Measurements from ENCODE around the gene CSF3R. TPM values are rescaled to one million over a fixed set of nuclear protein-coding genes. Genes with fewer than 3 reads are reported as not detected.
A peak's percentile ranks its signal among the peaks of the same experiment; 100 is the strongest.

The CSF3R gene
- polyA plus RNA-seq, 4 donors: 1.8 to 7.6 (median 4.4) TPM

GRCh38 chr1:36432616-36433015, 50.1 kb downstream of the CSF3R start:
- DNase-seq (ENCODE audit: low read depth in 4 of 4, low spot score in 3 of 4): no peak

GRCh38 chr1:36425791-36426190, 56.9 kb downstream of the CSF3R start:
- DNase-seq (ENCODE audit: low read depth in 4 of 4, low spot score in 3 of 4): no peak

- DNase-seq (ENCODE audit: low read depth in 4 of 4, low spot score in 3 of 4): no peak
Observed at GRCh38 chr1:36421649-36422048, 61.1 kb downstream of the CSF3R start.

GRCh38 chr1:36420836-36421317, 61.8 kb downstream of the CSF3R start:
- DNase-seq (ENCODE audit: low read depth in 4 of 4, low spot score in 3 of 4): peak in 3 of 4 donors; percentile 42 to 62 (median 50)

GRCh38 chr1:36420409-36420808, 62.3 kb downstream of the CSF3R start:
- no peak for DNase-seq (ENCODE audit: low read depth in 4 of 4, low spot score in 3 of 4)

- no peak for DNase-seq (ENCODE audit: low read depth in 4 of 4, low spot score in 3 of 4)
Observed at GRCh38 chr1:36419569-36419968, 63.1 kb downstream of the CSF3R start.

DNA sequence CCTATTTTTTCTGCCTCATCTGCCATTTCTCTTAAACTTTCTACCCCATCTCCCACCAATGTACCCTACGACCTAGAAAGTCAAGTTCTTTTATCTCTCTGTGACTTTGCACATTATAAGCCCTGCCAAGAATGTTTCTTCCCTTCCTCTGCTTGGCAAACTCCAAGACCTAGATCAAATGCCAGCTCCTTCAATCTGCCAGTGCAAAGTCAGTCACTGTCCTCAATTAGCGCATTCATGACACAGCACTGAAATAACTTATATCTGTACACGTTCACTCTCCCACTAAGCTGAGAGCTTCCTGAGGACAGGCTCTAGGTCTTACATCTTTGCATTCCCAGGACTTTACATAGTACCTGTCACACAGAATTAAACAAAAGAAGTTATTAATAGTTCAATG, 63.6 kb downstream of the CSF3R start:
- no peak for DNase-seq (ENCODE audit: low read depth in 4 of 4, low spot score in 3 of 4)

GRCh38 chr1:36417931-36418330, 64.8 kb downstream of the CSF3R start:
- DNase-seq (ENCODE audit: low read depth in 4 of 4, low spot score in 3 of 4): no peak

Other genes with a start within 250 kb of the CSF3R start
- 10 to 100 TPM; 19.3 to 34.7 (median 23.4) TPM for gene SH3D21, start 176.5 kb downstream of the CSF3R start, polyA plus RNA-seq (ENCODE audit: insufficient read length in 4 of 4)
- gene EVA1B, start 159.3 kb downstream of the CSF3R start, polyA plus RNA-seq (ENCODE audit: insufficient read length in 4 of 4): 100 to 1,000 TPM in 1 of 4 donors, 10 to 100 TPM in 3; 39.3 to 107 (median 53.5) TPM
- gene STK40, start 97.0 kb downstream of the CSF3R start, polyA plus RNA-seq (ENCODE audit: insufficient read length in 4 of 4): 10 to 100 TPM; 31.5 to 44.7 (median 41.1) TPM
- 10 to 100 TPM; 22.0 to 28.0 (median 26.1) TPM for gene LSM10, start 85.0 kb downstream of the CSF3R start, polyA plus RNA-seq (ENCODE audit: insufficient read length in 4 of 4)
- 10 to 100 TPM; 10.2 to 23.9 (median 21.5) TPM for gene OSCP1, start 32.5 kb downstream of the CSF3R start, polyA plus RNA-seq (ENCODE audit: insufficient read length in 4 of 4)
- gene MRPS15, start 18.5 kb downstream of the CSF3R start, polyA plus RNA-seq (ENCODE audit: insufficient read length in 4 of 4): 10 to 100 TPM; 50.0 to 78.4 (median 70.3) TPM